Sciatic nerve (tissue), 2 donors: ENCODE data around the gene POTEB3. TPM values are rescaled to one million over a fixed set of nuclear protein-coding genes. Genes with fewer than 3 reads are reported as not detected.
"Not testable (repeated sequence)": the region's sequence is repeated elsewhere in the genome, so short reads cannot be mapped to it uniquely, and the experiment has no call there.

Experiments
- ATAC-seq: fragments of 200-7000 bp; cut with Tn5 transposase; one replicate; pipeline ENCODE4 v1.9.1; 2020; ENCODE audit warnings: mild to moderate bottlenecking, moderate library complexity
- DNase-seq: peaks from one replicate; pipeline ENCODE4 v3.0.0-alpha.2; 2020; ENCODE audit warnings: low spot score
- intact Hi-C: fragments of 100-400 bp; cut with DNase I; formaldehyde crosslinking; loops from one replicate; pipeline ENCODE4 v1.14.2; 2022
- microRNA-seq: library from miRNA; unstranded; fragments of <30 nt; microRNA quantifications from one replicate; pipeline ENCODE4 v1.2.0, GENCODE V29; 2020
- total RNA-seq: library from RNA; stranded (reverse); fragmentation: NEBNext Ultra II Directional; extraction: Animal tissue kit (Norgen Biotek cat#: 25700); gene quantifications from one replicate; pipeline ENCODE4 v1.2.1, GENCODE V29; 2021
- donor health status: DM: no; HTN: no; CAD: no.
- donor health status: DM: no; HTN: no; CAD: no.

Gene POTEB3
- not detected for total RNA-seq

DNA sequence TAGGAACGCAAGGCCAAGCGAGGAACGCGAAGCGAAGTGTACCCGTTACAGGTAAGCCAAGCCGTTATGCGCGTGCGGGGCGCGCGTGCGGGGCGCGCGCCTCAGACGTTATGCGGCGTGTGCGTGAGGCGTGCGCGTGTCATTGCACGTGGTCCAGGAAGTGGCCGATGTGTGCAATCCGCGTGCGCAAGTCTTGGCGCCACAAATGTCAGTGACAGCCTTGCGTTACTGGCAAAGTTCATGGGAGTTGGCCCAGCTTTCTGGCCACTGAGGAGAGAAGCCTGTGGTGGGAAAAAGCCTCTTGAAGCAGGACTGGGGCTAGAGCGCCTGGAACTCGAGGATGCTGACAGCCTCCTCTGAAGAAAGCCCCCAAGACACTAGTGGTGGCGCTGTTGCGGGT lies at the start of gene POTEB3:
TSS of gene POTEB3 (minus strand) at position 101 of the 400 bp plus-strand sequence. CDS start 488 bp downstream, outside the sequence.
- ATAC-seq, DNase-seq, intact Hi-C loops: not testable (repeated sequence)

DNA sequence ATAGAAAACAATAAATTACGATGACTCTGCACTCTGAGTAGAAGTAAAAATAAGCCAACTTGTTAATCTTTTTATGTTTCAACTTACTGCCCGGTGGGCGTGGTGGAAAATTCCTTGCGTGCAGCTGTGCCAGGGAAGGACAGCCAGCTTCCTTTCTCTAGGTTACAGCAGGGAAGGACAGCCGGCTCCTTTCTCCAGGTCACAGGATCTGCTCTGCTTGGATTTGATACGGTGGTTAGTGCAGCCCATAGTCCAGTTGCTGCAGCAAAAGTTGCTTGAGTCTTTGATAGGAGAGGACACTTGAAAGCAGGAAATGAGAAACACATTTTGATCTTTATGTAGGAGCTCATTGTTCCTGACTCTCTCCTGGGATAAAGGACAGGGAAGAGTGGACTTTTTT lies 13.4 kb upstream of the POTEB3 start:
- DNase-seq, ATAC-seq, intact Hi-C loops: not testable (repeated sequence)

DNA sequence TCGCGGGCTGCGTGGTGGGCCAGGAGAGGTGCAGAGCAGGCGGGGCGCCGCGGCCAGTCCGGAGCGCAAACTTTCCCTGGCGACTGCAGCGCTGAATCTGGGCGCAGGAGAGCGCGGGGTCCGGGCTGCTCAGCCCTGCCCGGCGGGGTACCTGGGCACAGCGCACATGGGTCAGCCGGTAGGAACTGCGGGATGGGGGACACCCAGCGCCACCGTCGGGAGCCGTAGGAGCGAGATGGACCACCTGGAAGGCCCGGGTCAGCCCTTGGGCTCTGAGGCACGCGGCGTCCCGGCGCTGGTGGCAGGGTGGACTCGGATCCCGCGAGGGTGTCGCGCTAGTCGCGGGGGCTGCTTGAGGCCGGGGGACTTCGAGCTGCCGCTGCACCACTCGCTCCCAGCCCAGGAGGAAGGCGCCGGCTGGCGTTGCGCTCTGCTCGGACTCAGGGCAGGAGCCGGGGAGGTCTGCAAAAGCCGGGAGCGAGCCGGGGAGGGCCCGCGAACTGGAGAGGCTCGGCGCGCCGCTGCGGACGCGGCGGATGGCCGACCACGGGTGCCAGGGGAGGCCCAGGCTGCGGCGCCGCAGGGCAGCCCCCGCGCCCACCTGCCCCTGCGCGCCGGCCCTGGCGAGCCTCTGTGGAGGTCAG lies 11.7 kb upstream of the POTEB3 start:
- DNase-seq, ATAC-seq, intact Hi-C loops: not testable (repeated sequence)

DNA sequence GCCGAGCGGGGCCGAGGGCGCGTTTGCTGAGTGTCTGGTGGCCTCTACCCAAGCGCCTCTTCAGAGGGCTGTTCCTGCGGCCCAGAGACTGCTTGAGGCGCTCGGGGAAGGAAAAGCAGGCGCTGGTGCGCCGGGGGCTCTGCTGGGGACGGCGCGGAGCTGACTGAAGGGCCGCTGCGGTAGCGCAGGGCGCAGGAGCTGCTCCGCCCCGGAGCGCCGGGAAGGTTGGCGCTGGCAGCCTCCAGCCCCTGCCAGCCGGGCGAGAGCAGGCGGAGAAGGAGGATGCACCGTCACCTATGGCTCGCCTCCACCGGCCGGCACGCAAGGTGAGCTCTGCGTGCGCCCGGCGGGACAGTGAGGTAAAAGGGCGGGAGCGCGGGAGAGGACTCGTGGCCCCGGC lies 11.2 kb upstream of the POTEB3 start:
- DNase-seq, ATAC-seq, intact Hi-C loops: not testable (repeated sequence)

DNA sequence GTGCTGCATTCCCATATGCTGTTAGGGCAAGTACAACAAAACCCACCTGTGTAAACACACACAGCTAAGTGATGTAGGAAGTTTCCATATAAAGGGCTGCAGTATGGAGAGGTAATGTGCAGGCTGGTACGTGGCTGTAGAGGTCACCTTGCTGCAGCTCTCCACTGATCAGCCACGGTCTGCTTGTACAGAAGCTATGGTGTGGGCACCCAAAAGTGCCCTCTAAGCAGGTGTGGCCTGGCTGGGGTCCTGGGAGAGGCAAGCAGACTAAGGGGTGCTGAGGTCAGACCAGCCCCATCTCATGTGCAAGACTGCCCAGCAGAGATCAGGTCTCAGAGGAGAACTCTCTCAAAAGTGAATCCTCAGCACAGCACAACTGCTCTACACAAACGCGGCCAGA lies 32.9 kb downstream of the POTEB3 start:
- ATAC-seq, intact Hi-C loops, DNase-seq: not testable (repeated sequence)

DNA sequence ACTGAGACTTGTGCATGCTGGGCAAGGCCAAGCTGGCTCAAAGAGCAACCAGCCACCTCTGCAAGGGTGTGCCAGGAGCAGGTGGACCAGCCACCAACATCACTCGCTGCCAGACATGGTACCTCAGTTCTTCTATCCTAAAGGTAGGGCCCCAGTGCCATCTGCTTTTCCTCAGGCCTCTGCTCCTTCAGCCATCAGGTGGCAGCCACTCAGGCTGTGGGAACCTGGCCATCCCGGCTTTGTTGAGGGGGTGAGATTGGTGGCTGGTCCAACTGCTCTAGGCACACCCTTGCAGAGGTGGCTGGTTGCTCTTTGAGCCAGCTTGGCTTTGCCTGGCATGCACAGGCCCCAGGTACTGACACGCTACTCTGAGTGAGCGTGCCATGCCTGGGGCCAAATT lies 38.8 kb downstream of the POTEB3 start:
- intact Hi-C loops, DNase-seq, ATAC-seq: not testable (repeated sequence)

DNA sequence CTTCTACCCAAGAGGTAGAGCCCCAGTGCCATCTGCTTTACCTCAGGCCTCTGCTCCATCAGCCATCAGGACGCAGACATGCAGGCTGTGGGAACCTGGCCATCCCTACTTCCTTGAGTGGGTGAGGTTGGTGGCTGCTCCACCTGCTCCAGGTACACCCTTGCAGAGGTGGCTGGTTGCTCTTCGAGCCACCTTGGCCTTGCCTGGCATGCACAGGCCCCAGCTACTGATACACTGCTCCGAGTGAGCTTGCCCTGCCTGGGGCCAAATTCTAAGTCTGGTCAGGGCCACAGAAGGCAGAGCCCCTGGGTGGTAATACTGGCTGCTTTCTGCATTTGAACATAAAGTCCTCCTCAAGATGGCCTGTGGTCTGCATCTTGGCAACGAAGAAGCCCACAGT lies 41.2 kb downstream of the POTEB3 start:
- ATAC-seq, intact Hi-C loops, DNase-seq: not testable (repeated sequence)

DNA sequence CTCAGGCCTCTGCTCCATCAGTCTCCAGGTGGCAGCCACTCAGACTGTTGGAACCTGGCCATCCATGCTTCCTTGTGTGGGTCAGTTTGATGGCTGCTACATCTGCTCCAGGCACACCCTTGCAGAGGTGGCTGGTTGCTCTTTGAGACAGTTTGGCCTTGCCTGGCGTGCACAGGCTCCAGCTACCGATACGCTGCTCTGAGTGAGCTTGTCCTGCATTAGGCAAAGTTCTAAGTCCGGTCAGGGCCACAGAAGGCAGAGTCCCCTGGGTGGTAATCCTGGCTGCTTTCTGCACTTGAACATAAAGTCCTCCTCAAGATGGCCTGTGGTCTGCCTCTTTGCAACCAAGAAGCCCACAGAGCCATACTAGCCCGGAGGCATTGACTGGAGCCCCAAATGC lies 41.8 kb downstream of the POTEB3 start:
- ATAC-seq, intact Hi-C loops, DNase-seq: not testable (repeated sequence)

DNA sequence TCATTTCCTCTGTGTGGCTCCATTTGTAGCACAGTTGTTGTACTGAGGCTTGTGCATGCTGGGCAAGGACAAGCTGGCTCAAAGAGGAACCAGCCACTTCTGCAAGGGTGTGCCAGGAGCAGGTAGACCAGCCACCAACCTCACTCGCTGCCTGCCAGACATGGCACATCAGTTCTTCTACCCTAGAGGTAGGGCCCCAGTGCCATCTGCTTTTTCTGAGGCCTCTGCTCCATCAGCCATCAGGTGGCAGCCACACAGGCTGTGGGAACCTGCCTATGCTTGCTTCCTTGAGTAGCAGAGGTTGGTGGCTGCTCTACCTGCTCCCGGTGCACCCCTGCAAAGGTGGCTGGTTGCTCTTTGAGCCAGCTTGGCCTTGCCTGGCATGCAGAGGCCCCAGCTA lies 42.6 kb downstream of the POTEB3 start:
- intact Hi-C loops, DNase-seq, ATAC-seq: not testable (repeated sequence)

DNA sequence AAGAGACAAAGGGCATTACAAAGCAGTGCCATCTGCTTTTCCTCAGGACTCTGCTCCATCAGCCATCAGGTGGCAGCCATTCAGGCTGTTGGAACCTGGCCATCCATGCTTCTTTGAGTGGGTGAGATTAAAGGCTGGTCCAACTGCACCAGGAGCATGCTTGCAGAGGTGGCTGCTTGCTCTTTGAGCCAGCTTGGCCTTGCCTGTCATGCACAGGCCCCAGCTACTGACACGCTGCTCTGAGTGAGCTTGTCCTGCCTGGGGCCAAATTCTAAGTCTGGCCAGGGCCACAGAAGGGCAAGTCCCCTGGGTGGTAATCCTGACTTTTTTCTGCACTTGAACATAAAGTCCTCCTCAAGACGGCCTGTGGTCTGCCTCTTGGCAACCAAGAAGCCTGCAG lies 43.1 kb downstream of the POTEB3 start:
- intact Hi-C loops, DNase-seq, ATAC-seq: not testable (repeated sequence)

DNA sequence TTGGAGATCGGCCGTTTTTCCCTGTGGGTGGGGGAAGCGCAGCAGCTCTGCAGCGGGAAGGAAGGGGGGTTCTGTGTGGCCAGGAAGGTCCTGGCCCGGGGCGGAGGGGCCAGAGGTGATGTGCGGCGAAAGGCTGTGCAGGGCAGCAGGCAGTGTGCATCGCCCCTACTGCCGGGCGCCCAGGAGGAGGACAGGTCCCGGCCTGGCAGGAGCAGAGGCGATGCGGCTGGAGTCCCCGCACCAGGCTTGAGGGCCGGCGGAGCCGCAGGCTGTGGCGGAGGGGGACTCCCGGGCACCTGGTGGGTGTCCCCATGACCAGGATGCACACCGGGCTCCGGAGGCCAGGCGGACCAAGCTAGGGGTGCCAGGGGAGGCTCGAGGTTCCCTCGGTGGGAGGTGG lies 54.3 kb downstream of the POTEB3 start:
- intact Hi-C loops, DNase-seq, ATAC-seq: not testable (repeated sequence)

DNA sequence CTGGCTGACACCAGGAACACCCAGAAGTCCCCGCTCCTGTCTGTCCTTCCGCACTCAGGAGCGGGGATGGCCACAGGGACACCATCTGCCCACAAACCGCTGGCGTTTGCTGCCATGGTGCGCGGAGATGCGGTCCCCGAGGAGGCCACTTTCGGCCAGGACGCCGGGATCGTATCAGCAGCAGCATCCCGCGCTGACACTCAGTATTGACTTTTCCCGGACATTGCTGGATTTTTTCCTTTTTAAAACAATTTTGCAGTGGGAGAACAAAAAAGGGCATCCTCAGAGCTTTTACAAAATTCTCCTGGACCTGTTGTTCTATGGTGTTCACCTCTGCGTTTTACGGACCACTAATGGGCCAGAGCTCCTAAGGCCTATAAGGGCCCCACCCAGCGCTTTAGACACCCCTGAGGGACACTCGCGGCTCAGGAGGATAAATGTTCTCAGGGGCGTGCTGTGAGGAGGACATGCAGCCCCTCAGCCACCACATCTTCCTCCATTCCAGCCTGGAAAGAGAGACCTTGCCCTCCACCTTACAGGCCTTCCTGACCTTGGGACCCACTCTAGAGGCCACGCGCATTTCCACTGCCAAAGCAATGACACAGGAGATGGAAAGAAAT lies 56.3 kb downstream of the POTEB3 start:
- DNase-seq, intact Hi-C loops, ATAC-seq: not testable (repeated sequence)

DNA sequence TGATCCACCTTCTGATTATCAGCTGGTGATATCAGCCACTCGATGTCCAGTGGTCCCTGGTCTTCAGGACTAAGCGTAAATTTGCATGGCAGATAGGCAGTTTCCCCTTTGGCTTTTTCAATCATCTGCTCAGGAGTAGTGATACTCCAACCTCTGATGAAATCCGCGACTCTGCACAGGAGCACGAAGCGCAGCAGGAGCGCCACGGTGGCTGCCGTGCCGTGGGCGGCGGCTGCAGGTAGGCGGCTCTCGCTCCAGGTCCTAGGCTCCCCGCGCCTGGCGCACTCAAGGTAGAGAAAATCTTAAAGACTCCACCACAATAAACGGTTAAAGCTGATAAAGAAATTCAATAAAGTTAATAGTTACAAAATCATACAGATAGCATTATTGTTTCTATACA lies 66.6 kb downstream of the POTEB3 start:
- intact Hi-C loops, DNase-seq, ATAC-seq: not testable (repeated sequence)

DNA sequence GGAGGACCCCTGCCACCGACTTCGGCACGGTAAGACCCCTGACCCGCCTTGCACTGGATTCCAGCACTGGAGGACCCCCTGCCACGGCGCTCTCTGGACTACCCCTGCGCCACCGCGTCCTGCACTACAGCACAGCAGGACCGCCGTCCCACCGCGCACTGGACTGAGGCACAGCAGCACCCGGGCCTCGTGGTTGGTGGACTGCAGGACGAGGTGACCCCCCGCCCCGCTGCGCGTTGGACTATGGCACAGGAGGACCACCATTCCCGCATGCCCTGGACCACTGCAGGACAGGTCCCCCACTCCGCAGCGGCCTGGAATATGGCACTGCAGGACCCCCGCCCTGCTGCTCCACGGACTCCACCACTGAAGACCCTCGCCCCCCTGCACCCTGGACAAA lies 71.1 kb downstream of the POTEB3 start:
- ATAC-seq, DNase-seq, intact Hi-C loops: not testable (repeated sequence)

DNA sequence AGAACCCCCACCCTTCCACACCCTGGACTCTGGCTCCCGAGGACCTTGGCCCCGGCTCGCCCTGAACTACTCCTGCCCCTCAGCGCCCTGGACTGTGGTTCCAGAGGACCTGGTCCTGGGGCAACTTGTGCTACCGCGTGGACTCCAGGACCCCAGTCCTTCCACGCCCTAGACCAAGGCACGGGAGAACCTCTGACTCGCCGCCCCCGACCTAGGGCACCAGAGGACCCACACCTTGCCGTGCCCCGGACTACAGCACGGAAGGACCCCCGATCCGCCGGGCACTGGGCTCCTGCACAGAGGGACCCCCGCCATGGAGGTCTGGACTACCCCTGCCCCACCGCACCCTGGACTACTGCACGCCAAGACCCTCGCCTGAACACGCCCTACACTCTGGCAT lies 71.7 kb downstream of the POTEB3 start:
- intact Hi-C loops, ATAC-seq, DNase-seq: not testable (repeated sequence)

Small RNAs within 50 kb of the gene (microRNA-seq; reads per million reads assigned to microRNA genes)
- gene MIR3118-3, result not detected
